NB4 (cell line): ENCODE data around the gene NIT2.

Experiments
- CTCF ChIP-seq: IDR thresholded peaks from one replicate; pipeline ENCODE4 v1.5.1; 2012; ENCODE audit warnings: low read depth, low read length
- POLR2A ChIP-seq: IDR thresholded peaks from 2 replicates; pipeline ENCODE4 v1.6.1; 2011; ENCODE audit warnings: mild to moderate bottlenecking; ENCODE audit not compliant: insufficient read length; ENCODE audit errors: extremely low read depth
- TF ChIP-seq, protein P1 (sequence below): IDR thresholded peaks from 2 replicates; pipeline ENCODE4 v1.6.1; 2011; ENCODE audit warnings: low read depth, low read length

GRCh38 chr3:100354850-100355249, 20.3 kb downstream of the NIT2 start:
- no peak for TF ChIP-seq CTCF
- TF ChIP-seq POLR2A: no peak
- TF ChIP-seq, protein P1, sequence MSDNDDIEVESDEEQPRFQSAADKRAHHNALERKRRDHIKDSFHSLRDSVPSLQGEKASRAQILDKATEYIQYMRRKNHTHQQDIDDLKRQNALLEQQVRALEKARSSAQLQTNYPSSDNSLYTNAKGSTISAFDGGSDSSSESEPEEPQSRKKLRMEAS: no peak
